Gastrocnemius medialis (tissue), 4 donors: Measurements from ENCODE around the gene CHST8.

Experiments used
- CTCF ChIP-seq, 5 experiments: fragments of 450-650 bp in 3 of 5; fragments of 200-600 bp in 2 of 5; sonication (generic) in 2 of 5; IDR thresholded peaks in 4 of 5; conservative IDR thresholded peaks in 1 of 5; 1 replicate in 4 of 5; 2 replicates in 1 of 5; pipeline ENCODE4 v1.5.1; 2016 to 2019; ENCODE audit warnings: antibody characterized with exemption in 5 of 5, mild to moderate bottlenecking in 3 of 5, moderate library complexity in 3 of 5
- POLR2A ChIP-seq, 2 donors: fragments of 450-650 bp; IDR thresholded peaks; one replicate each; pipeline ENCODE4 v1.6.1; 2017; ENCODE audit warnings: antibody characterized with exemption in 2 of 2, mild to moderate bottlenecking in 2 of 2, moderate library complexity in 2 of 2

DNA sequence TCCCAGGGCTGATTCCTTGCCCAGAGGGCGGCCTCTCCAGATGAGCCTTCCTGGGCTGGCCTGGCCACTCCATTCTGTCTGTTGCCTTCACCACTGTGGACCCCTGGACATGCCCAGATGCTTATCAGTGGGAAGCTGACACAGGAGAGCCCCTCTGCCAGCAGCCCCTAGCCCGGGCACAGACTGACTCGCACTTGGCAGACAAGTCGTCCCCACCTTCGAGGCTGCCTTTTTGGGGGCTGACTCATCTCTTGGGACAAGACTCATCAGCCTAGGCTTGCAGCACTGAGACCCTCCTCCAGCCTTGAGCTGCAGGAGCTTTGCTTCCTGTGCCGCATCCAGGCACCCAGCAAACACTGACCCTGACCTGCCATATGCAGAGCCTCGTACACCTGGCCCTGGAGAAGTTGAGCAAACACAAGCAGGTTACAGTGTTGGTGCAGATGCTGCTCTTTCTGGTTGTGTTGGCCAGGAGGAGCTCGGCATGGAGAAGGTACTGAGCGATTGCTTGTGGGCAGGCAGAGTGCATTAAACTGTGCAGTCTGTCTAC lies 8.1 kb downstream of the CHST8 start:
- TF ChIP-seq CTCF (IDR thresholded peaks at IDR 0.05 in 4 of 5, conservative IDR thresholded peaks at IDR 0.05 in 1 of 5): no peak
- TF ChIP-seq POLR2A (IDR thresholded peaks at IDR 0.05): no peak
